ENCODE data around the gene CTBP2.

The CTBP2 gene

GRCh38 chr10:125102246-125102645 lies 58.1 kb downstream of the CTBP2 start:
- TF ChIP-seq CTCF (IDR thresholded peaks at IDR 0.05), result no peak
- DNase-seq (ENCODE audit: low spot score), result no peak
- Histone ChIP-seq H3K27ac (no peak overlapping the region), H3K4me3 (no peak overlapping the region)

- no peak overlapping the region for H3K27ac ChIP-seq
- no peak overlapping the region for H3K4me3 ChIP-seq
- no peak for TF ChIP-seq CTCF (IDR thresholded peaks at IDR 0.05)
- no peak for DNase-seq (ENCODE audit: low spot score)
Observed at GRCh38 chr10:125101581-125101980, 58.8 kb downstream of the CTBP2 start.

- TF ChIP-seq CTCF (IDR thresholded peaks at IDR 0.05), result no peak
- Histone ChIP-seq H3K27ac (no peak overlapping the region), H3K4me3 (no peak overlapping the region)
- DNase-seq (ENCODE audit: low spot score), result no peak
Observed at GRCh38 chr10:125101049-125101448, 59.3 kb downstream of the CTBP2 start.

- TF ChIP-seq CTCF (IDR thresholded peaks at IDR 0.05), result no peak
- H3K4me3 ChIP-seq, result no peak overlapping the region
- H3K27ac ChIP-seq, result no peak overlapping the region
- DNase-seq (ENCODE audit: low spot score), result no peak
Observed at GRCh38 chr10:125097409-125098070, 62.8 kb downstream of the CTBP2 start.

GRCh38 chr10:125096975-125097374 lies 63.4 kb downstream of the CTBP2 start:
- H3K4me3 ChIP-seq, result no peak overlapping the region
- H3K27ac ChIP-seq, result no peak overlapping the region
- DNase-seq (ENCODE audit: low spot score), result no peak
- no peak for TF ChIP-seq CTCF (IDR thresholded peaks at IDR 0.05)

- no peak for TF ChIP-seq CTCF (IDR thresholded peaks at IDR 0.05)
- Histone ChIP-seq H3K27ac (no peak overlapping the region), H3K4me3 (no peak overlapping the region)
- no peak for DNase-seq (ENCODE audit: low spot score)
Observed at GRCh38 chr10:125096371-125096770, 64.0 kb downstream of the CTBP2 start.

- TF ChIP-seq CTCF (IDR thresholded peaks at IDR 0.05), result no peak
- no peak for DNase-seq (ENCODE audit: low spot score)
- no peak overlapping the region for H3K27ac ChIP-seq
- no peak overlapping the region for H3K4me3 ChIP-seq
Observed at GRCh38 chr10:125095776-125096175, 64.6 kb downstream of the CTBP2 start.

All from coronary artery (tissue), 2 donors.